HEK293 (cell line): Measurements from ENCODE around the gene CA11.

Experiments used
- BCL6B ChIP-seq: fragments of 450-650 bp; formaldehyde crosslinking; IDR thresholded peaks from 2 replicates; pipeline ENCODE4 v1.5.1; 2017; ENCODE audit warnings: missing biosample characterization, missing genetic modification characterization
- HIC1 ChIP-seq: fragments of 450-650 bp; formaldehyde crosslinking; IDR thresholded peaks from 2 replicates; pipeline ENCODE4 v1.5.1; 2016; ENCODE audit warnings: missing biosample characterization, missing genetic modification characterization
- HOXA7 ChIP-seq: sonication (generic); formaldehyde crosslinking; IDR thresholded peaks from 2 replicates; pipeline ENCODE4 v1.8.1; 2022; ENCODE audit warnings: missing genetic modification reagents, borderline replicate concordance
- KLF1 ChIP-seq: fragments of 450-650 bp; formaldehyde crosslinking; IDR thresholded peaks from 2 replicates; pipeline ENCODE4 v1.5.1; 2016; ENCODE audit warnings: missing biosample characterization, missing genetic modification characterization
- KLF7 ChIP-seq: fragments of 450-650 bp; formaldehyde crosslinking; IDR thresholded peaks from 2 replicates; pipeline ENCODE4 v1.5.1; 2016; ENCODE audit warnings: missing biosample characterization, missing genetic modification characterization, borderline replicate concordance
- PATZ1 ChIP-seq: fragments of 450-650 bp; formaldehyde crosslinking; IDR thresholded peaks from 2 replicates; pipeline ENCODE4 v1.5.1; 2016; ENCODE audit warnings: missing biosample characterization, missing genetic modification characterization
- SCRT1 ChIP-seq: fragments of 450-650 bp; formaldehyde crosslinking; IDR thresholded peaks from 2 replicates; pipeline ENCODE4 v1.5.1; 2016; ENCODE audit warnings: missing biosample characterization, missing genetic modification characterization, borderline replicate concordance
- SP2 ChIP-seq: fragments of 450-650 bp; formaldehyde crosslinking; IDR thresholded peaks from 2 replicates; pipeline ENCODE4 v1.5.1; 2016; ENCODE audit warnings: missing biosample characterization, missing genetic modification characterization
- ZBTB17 ChIP-seq: fragments of 450-650 bp; formaldehyde crosslinking; IDR thresholded peaks from 2 replicates; pipeline ENCODE4 v1.5.1; 2016; ENCODE audit warnings: missing biosample characterization, missing genetic modification characterization
- ZBTB48 ChIP-seq: fragments of 450-650 bp; formaldehyde crosslinking; IDR thresholded peaks from 2 replicates; pipeline ENCODE4 v1.5.1; 2016; ENCODE audit warnings: missing biosample characterization, missing genetic modification characterization
- ZEB2 ChIP-seq: fragments of 450-650 bp; formaldehyde crosslinking; IDR thresholded peaks from 2 replicates; pipeline ENCODE4 v1.5.1; 2016; ENCODE audit warnings: missing biosample characterization, missing genetic modification characterization
- ZFP41 ChIP-seq: fragments of 450-650 bp; formaldehyde crosslinking; IDR thresholded peaks from 2 replicates; pipeline ENCODE4 v1.5.1; 2016; ENCODE audit warnings: missing biosample characterization, missing genetic modification characterization, borderline replicate concordance
- ZNF133 ChIP-seq: fragments of 450-650 bp; formaldehyde crosslinking; IDR thresholded peaks from 2 replicates; pipeline ENCODE4 v1.5.1; 2016; ENCODE audit warnings: missing biosample characterization, missing genetic modification characterization
- ZNF16 ChIP-seq: fragments of 450-650 bp; formaldehyde crosslinking; IDR thresholded peaks from 2 replicates; pipeline ENCODE4 v1.5.1; 2016; ENCODE audit warnings: low read depth, missing biosample characterization, missing genetic modification characterization
- ZNF239 ChIP-seq: fragments of 450-650 bp; formaldehyde crosslinking; IDR thresholded peaks from 2 replicates; pipeline ENCODE4 v1.5.1; 2016; ENCODE audit warnings: missing biosample characterization, missing genetic modification characterization
- ZNF292 ChIP-seq: fragments of 450-650 bp; formaldehyde crosslinking; IDR thresholded peaks from 2 replicates; pipeline ENCODE4 v1.5.1; 2016; ENCODE audit warnings: low read depth, missing biosample characterization, missing genetic modification characterization, borderline replicate concordance
- ZNF341 ChIP-seq: fragments of 450-650 bp; formaldehyde crosslinking; IDR thresholded peaks from 2 replicates; pipeline ENCODE4; 2016; ENCODE audit warnings: low read depth, missing biosample characterization, missing genetic modification characterization
- ZNF37A ChIP-seq: fragments of 450-650 bp; IDR thresholded peaks from 2 replicates; pipeline ENCODE4 v1.5.1; 2018; ENCODE audit warnings: missing biosample characterization, missing genetic modification characterization
- ZNF423 ChIP-seq: fragments of 450-650 bp; formaldehyde crosslinking; IDR thresholded peaks from 2 replicates; pipeline ENCODE4 v1.5.1; 2016; ENCODE audit warnings: missing biosample characterization, missing genetic modification characterization
- ZNF571 ChIP-seq: fragments of 450-650 bp; formaldehyde crosslinking; IDR thresholded peaks from 2 replicates; pipeline ENCODE4 v1.5.0; 2017; ENCODE audit warnings: missing biosample characterization, missing genetic modification characterization
- ZNF621 ChIP-seq: fragments of 450-650 bp; formaldehyde crosslinking; IDR thresholded peaks from 2 replicates; pipeline ENCODE4 v1.5.1; 2017; ENCODE audit warnings: missing biosample characterization, missing genetic modification characterization
- ZNF707 ChIP-seq: fragments of 450-650 bp; formaldehyde crosslinking; IDR thresholded peaks from 2 replicates; pipeline ENCODE4 v1.5.1; 2016; ENCODE audit warnings: missing biosample characterization, missing genetic modification characterization
- ZNF76 ChIP-seq: fragments of 450-650 bp; formaldehyde crosslinking; IDR thresholded peaks from 2 replicates; pipeline ENCODE4; 2016; ENCODE audit warnings: low read depth, missing biosample characterization, missing genetic modification characterization, borderline replicate concordance
- TF ChIP-seq, protein P1 (sequence below): fragments of 450-650 bp; formaldehyde crosslinking; IDR thresholded peaks from 2 replicates; pipeline ENCODE4 v1.5.1; 2016; ENCODE audit warnings: missing biosample characterization, missing genetic modification characterization
- TF ChIP-seq, protein P2 (sequence below): fragments of 450-650 bp; formaldehyde crosslinking; IDR thresholded peaks from 2 replicates; pipeline ENCODE4 v1.5.1; 2016; ENCODE audit warnings: missing biosample characterization, missing genetic modification characterization
- TF ChIP-seq, protein P3 (sequence below): fragments of 450-650 bp; formaldehyde crosslinking; IDR thresholded peaks from 2 replicates; pipeline ENCODE4 v1.5.1; 2017; ENCODE audit warnings: missing biosample characterization, missing genetic modification characterization

The CA11 gene

DNA sequence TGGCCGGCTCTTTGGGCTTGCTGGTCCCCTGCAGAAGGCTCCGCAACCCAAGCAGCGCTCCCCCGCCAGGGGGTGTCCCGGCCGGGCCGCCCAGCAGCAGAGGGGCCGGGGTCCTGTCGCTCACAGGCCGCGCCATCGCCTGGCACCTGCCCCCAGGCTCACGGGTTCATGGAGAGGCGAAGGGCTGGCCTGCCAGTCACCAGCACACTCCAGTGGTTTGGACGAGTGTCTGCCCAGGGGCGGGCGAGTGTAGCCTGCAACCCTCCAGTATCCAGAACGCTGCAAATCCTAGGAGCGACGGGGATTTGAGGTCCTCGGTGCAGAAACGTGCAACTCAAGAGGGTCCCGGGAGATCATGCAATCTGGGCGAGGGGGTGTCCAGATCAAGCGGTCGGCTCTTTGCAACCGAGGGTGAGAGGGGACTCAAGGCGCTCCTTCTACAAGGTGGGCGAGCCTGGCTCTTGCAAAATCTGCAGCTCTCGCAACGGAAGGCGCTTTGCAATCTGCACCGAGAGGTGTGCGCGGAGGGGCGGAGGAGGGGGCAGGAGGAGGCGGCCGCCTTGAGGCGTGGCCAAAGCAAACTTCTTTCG lies 9.0 kb downstream of the CA11 start, which contains the start of gene DBP (continued):
- TF ChIP-seq, protein P1, sequence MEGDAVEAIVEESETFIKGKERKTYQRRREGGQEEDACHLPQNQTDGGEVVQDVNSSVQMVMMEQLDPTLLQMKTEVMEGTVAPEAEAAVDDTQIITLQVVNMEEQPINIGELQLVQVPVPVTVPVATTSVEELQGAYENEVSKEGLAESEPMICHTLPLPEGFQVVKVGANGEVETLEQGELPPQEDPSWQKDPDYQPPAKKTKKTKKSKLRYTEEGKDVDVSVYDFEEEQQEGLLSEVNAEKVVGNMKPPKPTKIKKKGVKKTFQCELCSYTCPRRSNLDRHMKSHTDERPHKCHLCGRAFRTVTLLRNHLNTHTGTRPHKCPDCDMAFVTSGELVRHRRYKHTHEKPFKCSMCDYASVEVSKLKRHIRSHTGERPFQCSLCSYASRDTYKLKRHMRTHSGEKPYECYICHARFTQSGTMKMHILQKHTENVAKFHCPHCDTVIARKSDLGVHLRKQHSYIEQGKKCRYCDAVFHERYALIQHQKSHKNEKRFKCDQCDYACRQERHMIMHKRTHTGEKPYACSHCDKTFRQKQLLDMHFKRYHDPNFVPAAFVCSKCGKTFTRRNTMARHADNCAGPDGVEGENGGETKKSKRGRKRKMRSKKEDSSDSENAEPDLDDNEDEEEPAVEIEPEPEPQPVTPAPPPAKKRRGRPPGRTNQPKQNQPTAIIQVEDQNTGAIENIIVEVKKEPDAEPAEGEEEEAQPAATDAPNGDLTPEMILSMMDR (tag by site-specific recombination) = peak; percentile 50
- TF ChIP-seq PATZ1 (tag by site-specific recombination) (no peak), ZNF707 (tag by site-specific recombination) (no peak), KLF1 (tag by site-specific recombination) (peak; percentile 73), ZNF37A (tag by site-specific recombination) (no peak), SP2 (no peak), ZNF133 (tag by site-specific recombination) (no peak), ZNF341 (tag by site-specific recombination) (no peak), HIC1 (tag by site-specific recombination) (no peak), ZBTB17 (tag by site-specific recombination) (no peak; the same call in 1 of the 2 replicates), SCRT1 (tag by site-specific recombination) (no peak), ZNF292 (no peak), ZNF621 (tag by site-specific recombination) (no peak), BCL6B (0 out of 2 replicates have a peak, but pooled peaks have one; percentile 29), HOXA7 (CRISPR knock-in tag) (no peak), ZNF423 (tag by site-specific recombination) (no peak), ZNF76 (tag by site-specific recombination) (no peak), ZBTB48 (tag by site-specific recombination) (no peak), ZEB2 (tag by site-specific recombination) (peak; percentile 59; the same call in 1 of the 2 replicates), KLF7 (tag by site-specific recombination) (0 out of 2 replicates have a peak, but pooled peaks have one; percentile 16), ZNF571 (tag by site-specific recombination) (no peak), ZNF239 (tag by site-specific recombination) (no peak), ZFP41 (tag by site-specific recombination) (no peak), ZNF16 (tag by site-specific recombination) (no peak)
- TF ChIP-seq, protein P2, sequence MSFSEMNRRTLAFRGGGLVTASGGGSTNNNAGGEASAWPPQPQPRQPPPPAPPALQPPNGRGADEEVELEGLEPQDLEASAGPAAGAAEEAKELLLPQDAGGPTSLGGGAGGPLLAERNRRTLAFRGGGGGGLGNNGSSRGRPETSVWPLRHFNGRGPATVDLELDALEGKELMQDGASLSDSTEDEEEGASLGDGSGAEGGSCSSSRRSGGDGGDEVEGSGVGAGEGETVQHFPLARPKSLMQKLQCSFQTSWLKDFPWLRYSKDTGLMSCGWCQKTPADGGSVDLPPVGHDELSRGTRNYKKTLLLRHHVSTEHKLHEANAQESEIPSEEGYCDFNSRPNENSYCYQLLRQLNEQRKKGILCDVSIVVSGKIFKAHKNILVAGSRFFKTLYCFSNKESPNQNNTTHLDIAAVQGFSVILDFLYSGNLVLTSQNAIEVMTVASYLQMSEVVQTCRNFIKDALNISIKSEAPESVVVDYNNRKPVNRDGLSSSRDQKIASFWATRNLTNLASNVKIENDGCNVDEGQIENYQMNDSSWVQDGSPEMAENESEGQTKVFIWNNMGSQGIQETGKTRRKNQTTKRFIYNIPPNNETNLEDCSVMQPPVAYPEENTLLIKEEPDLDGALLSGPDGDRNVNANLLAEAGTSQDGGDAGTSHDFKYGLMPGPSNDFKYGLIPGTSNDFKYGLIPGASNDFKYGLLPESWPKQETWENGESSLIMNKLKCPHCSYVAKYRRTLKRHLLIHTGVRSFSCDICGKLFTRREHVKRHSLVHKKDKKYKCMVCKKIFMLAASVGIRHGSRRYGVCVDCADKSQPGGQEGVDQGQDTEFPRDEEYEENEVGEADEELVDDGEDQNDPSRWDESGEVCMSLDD (tag by site-specific recombination) = no peak
- TF ChIP-seq, protein P3, sequence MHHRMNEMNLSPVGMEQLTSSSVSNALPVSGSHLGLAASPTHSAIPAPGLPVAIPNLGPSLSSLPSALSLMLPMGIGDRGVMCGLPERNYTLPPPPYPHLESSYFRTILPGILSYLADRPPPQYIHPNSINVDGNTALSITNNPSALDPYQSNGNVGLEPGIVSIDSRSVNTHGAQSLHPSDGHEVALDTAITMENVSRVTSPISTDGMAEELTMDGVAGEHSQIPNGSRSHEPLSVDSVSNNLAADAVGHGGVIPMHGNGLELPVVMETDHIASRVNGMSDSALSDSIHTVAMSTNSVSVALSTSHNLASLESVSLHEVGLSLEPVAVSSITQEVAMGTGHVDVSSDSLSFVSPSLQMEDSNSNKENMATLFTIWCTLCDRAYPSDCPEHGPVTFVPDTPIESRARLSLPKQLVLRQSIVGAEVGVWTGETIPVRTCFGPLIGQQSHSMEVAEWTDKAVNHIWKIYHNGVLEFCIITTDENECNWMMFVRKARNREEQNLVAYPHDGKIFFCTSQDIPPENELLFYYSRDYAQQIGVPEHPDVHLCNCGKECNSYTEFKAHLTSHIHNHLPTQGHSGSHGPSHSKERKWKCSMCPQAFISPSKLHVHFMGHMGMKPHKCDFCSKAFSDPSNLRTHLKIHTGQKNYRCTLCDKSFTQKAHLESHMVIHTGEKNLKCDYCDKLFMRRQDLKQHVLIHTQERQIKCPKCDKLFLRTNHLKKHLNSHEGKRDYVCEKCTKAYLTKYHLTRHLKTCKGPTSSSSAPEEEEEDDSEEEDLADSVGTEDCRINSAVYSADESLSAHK (tag by site-specific recombination) = 0 out of 2 replicates have a peak, but pooled peaks have one; percentile 11
